ENCODE measurements around the gene NXPE3.

NXPE3 gene

GRCh38 chr3:101829437-101829830, 50.4 kb downstream of the NXPE3 start:
- DNase-seq (ENCODE audit: low spot score): no peak

- DNase-seq (ENCODE audit: low spot score): no peak
These were observed 50.9 kb downstream of the NXPE3 start for GRCh38 chr3:101829874-101830273.

- DNase-seq (ENCODE audit: low spot score): no peak
These were observed 54.5 kb downstream of the NXPE3 start for GRCh38 chr3:101833446-101833974.

GRCh38 chr3:101835676-101836075, 56.7 kb downstream of the NXPE3 start:
- no peak for DNase-seq (ENCODE audit: low spot score)

GRCh38 chr3:101836160-101836559, 57.1 kb downstream of the NXPE3 start:
- DNase-seq (ENCODE audit: low spot score): no peak

- no peak for DNase-seq (ENCODE audit: low spot score)
These were observed 57.9 kb downstream of the NXPE3 start for GRCh38 chr3:101836652-101837598.

- no peak for DNase-seq (ENCODE audit: low spot score)
These were observed 59.7 kb downstream of the NXPE3 start for GRCh38 chr3:101838691-101839090.

- no peak for DNase-seq (ENCODE audit: low spot score)
These were observed 61.1 kb downstream of the NXPE3 start for GRCh38 chr3:101840066-101840465.

GRCh38 chr3:101842245-101842934, 63.4 kb downstream of the NXPE3 start:
- DNase-seq (ENCODE audit: low spot score): no peak

- DNase-seq (ENCODE audit: low spot score): no peak
These were observed 63.9 kb downstream of the NXPE3 start for GRCh38 chr3:101842935-101843330.

GRCh38 chr3:101845425-101845824, 66.4 kb downstream of the NXPE3 start:
- no peak for DNase-seq (ENCODE audit: low spot score)

- DNase-seq (ENCODE audit: low spot score): no peak
These were observed 67.7 kb downstream of the NXPE3 start for GRCh38 chr3:101846709-101847108.

GRCh38 chr3:101847328-101847727, 68.3 kb downstream of the NXPE3 start:
- DNase-seq (ENCODE audit: low spot score): no peak

- no peak for DNase-seq (ENCODE audit: low spot score)
These were observed 69.3 kb downstream of the NXPE3 start for GRCh38 chr3:101848326-101848725.

GRCh38 chr3:101848754-101849713, 70.0 kb downstream of the NXPE3 start, which contains the start of gene NFKBIZ:
NFKBIZ (plus strand) TSS chr3:101849514; CDS start chr3:101849629, 115 bp downstream.
- DNase-seq (ENCODE audit: low spot score): peak; percentile 98

GRCh38 chr3:101849714-101850245, 70.8 kb downstream of the NXPE3 start:
- DNase-seq (ENCODE audit: low spot score): peak; percentile 82

GRCh38 chr3:101850246-101851051, 71.4 kb downstream of the NXPE3 start:
- DNase-seq (ENCODE audit: low spot score): no peak

- DNase-seq (ENCODE audit: low spot score): no peak
These were observed 72.2 kb downstream of the NXPE3 start for GRCh38 chr3:101851072-101851770.

- no peak for DNase-seq (ENCODE audit: low spot score)
These were observed 73.1 kb downstream of the NXPE3 start for GRCh38 chr3:101851850-101852714.
